H9 (cell line): ENCODE data around the gene WNT3. TPM values are rescaled to one million over a fixed set of nuclear protein-coding genes. Genes with fewer than 3 reads are reported as not detected.

Source experiments
- DNase-seq: peaks from one replicate; pipeline ENCODE4 v3.0.0-alpha.2; 2017
- H2AFZ ChIP-seq: one replicate; pipeline ENCODE4 v1.6.1; 2013; ENCODE audit warnings: mild to moderate bottlenecking, low read length, control low read depth, moderate library complexity
- H2AK5ac ChIP-seq: 2 replicates; pipeline ENCODE4 v1.6.1; 2013; ENCODE audit warnings: low read length, control low read depth, mixed read lengths; ENCODE audit not compliant: insufficient read length
- H2BK120ac ChIP-seq: one replicate; pipeline ENCODE4 v1.6.1; 2013; ENCODE audit warnings: low read depth, mild to moderate bottlenecking, low read length, control low read depth, inconsistent platforms; ENCODE audit not compliant: poor library complexity, severe bottlenecking
- H2BK12ac ChIP-seq: 2 replicates; pipeline ENCODE4 v1.6.1; 2013; ENCODE audit warnings: low read length, control low read depth, mixed read lengths, low read depth; ENCODE audit not compliant: insufficient read length
- H2BK15ac ChIP-seq: 2 replicates; pipeline ENCODE4 v1.6.1; 2013; ENCODE audit warnings: low read depth, low read length, control low read depth
- H2BK20ac ChIP-seq: one replicate; pipeline ENCODE4 v1.6.1; 2013; ENCODE audit warnings: low read depth, mild to moderate bottlenecking, low read length, control low read depth, inconsistent platforms; ENCODE audit not compliant: poor library complexity, severe bottlenecking
- H2BK5ac ChIP-seq: 2 replicates; pipeline ENCODE4 v1.6.1; 2013; ENCODE audit warnings: low read length, control low read depth, mixed read lengths; ENCODE audit not compliant: insufficient read length
- H3K14ac ChIP-seq: 2 replicates; pipeline ENCODE4 v1.6.1; 2013; ENCODE audit warnings: low read length, control low read depth; ENCODE audit not compliant: insufficient read depth
- H3K18ac ChIP-seq: 2 replicates; pipeline ENCODE4 v1.6.1; 2013; ENCODE audit warnings: low read depth, mild to moderate bottlenecking, mixed read lengths, low read length, control low read depth; ENCODE audit not compliant: insufficient read length
- H3K23ac ChIP-seq: 2 replicates; pipeline ENCODE4 v1.6.1; 2013; ENCODE audit warnings: low read length, control low read depth, mixed read lengths, low read depth; ENCODE audit not compliant: insufficient read length
- H3K23me2 ChIP-seq: 2 replicates; pipeline ENCODE4 v1.6.1; 2013; ENCODE audit warnings: low read depth, mild to moderate bottlenecking, mixed read lengths, low read length, control low read depth; ENCODE audit not compliant: insufficient read length, poor library complexity, severe bottlenecking
- H3K27ac ChIP-seq: 2 replicates; pipeline ENCODE4 v1.5.1; 2013; ENCODE audit warnings: low read length, control low read depth, mixed read lengths, low read depth; ENCODE audit not compliant: insufficient read length
- H3K27me3 ChIP-seq: 2 replicates; pipeline ENCODE4 v1.6.1; 2013; ENCODE audit warnings: low read length, control low read depth, inconsistent platforms; ENCODE audit not compliant: insufficient read depth
- H3K4ac ChIP-seq: 2 replicates; pipeline ENCODE4 v1.6.1; 2013; ENCODE audit warnings: low read depth, mild to moderate bottlenecking, control low read depth, inconsistent platforms, low read length, moderate library complexity
- H3K4me1 ChIP-seq: 2 replicates; pipeline ENCODE4 v1.6.1; 2013; ENCODE audit warnings: low read length, control low read depth, inconsistent platforms; ENCODE audit not compliant: insufficient read depth
- H3K4me2 ChIP-seq: 2 replicates; pipeline ENCODE4 v1.6.1; 2013; ENCODE audit warnings: low read length, control low read depth, mixed read lengths; ENCODE audit not compliant: insufficient read length, insufficient read depth
- H3K56ac ChIP-seq: 2 replicates; pipeline ENCODE4 v1.6.1; 2013; ENCODE audit warnings: low read depth, mild to moderate bottlenecking, mixed read lengths, low read length, control low read depth; ENCODE audit not compliant: insufficient read length
- H3K79me1 ChIP-seq: 2 replicates; pipeline ENCODE4 v1.6.1; 2013; ENCODE audit warnings: low read depth, mild to moderate bottlenecking, moderate library complexity, low read length, control low read depth, inconsistent platforms; ENCODE audit not compliant: insufficient read depth, poor library complexity, severe bottlenecking
- H3K79me2 ChIP-seq: 2 replicates; pipeline ENCODE4 v1.6.1; 2013; ENCODE audit warnings: low read length, control low read depth, inconsistent platforms; ENCODE audit not compliant: insufficient read depth
- H3K9ac ChIP-seq: 2 replicates; pipeline ENCODE4 v1.6.1; 2013; ENCODE audit warnings: low read length, control low read depth, mixed read lengths; ENCODE audit not compliant: insufficient read length; ENCODE audit errors: extremely low read depth
- H3K9me3 ChIP-seq: one replicate; pipeline ENCODE4 v1.6.1; 2013; ENCODE audit warnings: low read depth, low read length, inconsistent platforms; ENCODE audit not compliant: control insufficient read depth
- H3T11ph ChIP-seq: one replicate; pipeline ENCODE4 v1.6.1; 2013; ENCODE audit warnings: mild to moderate bottlenecking, low read length, control low read depth, inconsistent platforms
- H4K20me1 ChIP-seq: one replicate; pipeline ENCODE4 v1.6.1; 2013; ENCODE audit not compliant: control insufficient read depth, insufficient read length, insufficient read depth
- H4K5ac ChIP-seq: 2 replicates; pipeline ENCODE4 v1.6.1; 2013; ENCODE audit warnings: low read depth, mild to moderate bottlenecking, mixed read lengths, low read length, control low read depth; ENCODE audit not compliant: insufficient read length
- H4K8ac ChIP-seq: replicated peaks from 2 replicates; pipeline ENCODE4 v1.6.1; 2013; ENCODE audit warnings: low read length, control low read depth, mixed read lengths, low read depth; ENCODE audit not compliant: insufficient read length
- H4K91ac ChIP-seq: 2 replicates; pipeline ENCODE4 v1.6.1; 2013; ENCODE audit warnings: low read depth, mild to moderate bottlenecking, moderate library complexity, mixed read lengths, low read length, control low read depth; ENCODE audit not compliant: insufficient read length
- H3K27ac Mint-ChIP-seq, 3 experiments: 2 replicates in 2 of 3; 3 replicates in 1 of 3; pipeline ENCODE4 v1.8.0; 2020 to 2021; ENCODE audit warnings: mixed read lengths in 3 of 3, mild to moderate bottlenecking in 1 of 3, moderate library complexity in 1 of 3
- H3K27me3 Mint-ChIP-seq: 2 replicates; pipeline ENCODE4 v1.8.0; 2021; ENCODE audit warnings: low read depth, mild to moderate bottlenecking, moderate library complexity, mixed read lengths
- H3K36me3 Mint-ChIP-seq, 3 experiments: 2 replicates in 2 of 3; 3 replicates in 1 of 3; pipeline ENCODE4 v1.8.0; 2020 to 2021; ENCODE audit warnings: low read depth in 3 of 3, mixed read lengths in 3 of 3; ENCODE audit not compliant: insufficient read depth in 1 of 3
- H3K4me1 Mint-ChIP-seq, 2 experiments: 2 replicates each; pipeline ENCODE4 v1.8.0; 2020; ENCODE audit warnings: mixed read lengths in 2 of 2
- H3K4me3 Mint-ChIP-seq, 2 experiments: 2 replicates in 1 of 2; 3 replicates in 1 of 2; pipeline ENCODE4 v1.8.0; 2020 to 2021; ENCODE audit warnings: mild to moderate bottlenecking in 2 of 2, mixed read lengths in 2 of 2, moderate library complexity in 1 of 2
- H3K9me3 Mint-ChIP-seq, 2 experiments: 2 replicates in 1 of 2; 3 replicates in 1 of 2; pipeline ENCODE4 v1.8.0; 2020; ENCODE audit warnings: mild to moderate bottlenecking in 2 of 2, mixed read lengths in 2 of 2, moderate library complexity in 1 of 2
- CTCF ChIP-seq: fragments of 200-600 bp; sonication (generic); conservative IDR thresholded peaks from 3 replicates; pipeline ENCODE4 v1.8.0; 2021; ENCODE audit warnings: antibody characterized with exemption, mild to moderate bottlenecking
- WGBS: extraction: QIAGEN DNeasy Blood & Tissue Kit; methylation state at CpG from one replicate; pipeline ENCODE4 v1.1.7; 2013; ENCODE audit warnings: missing lambda C conversion rate, low lambda C conversion rate, mixed read lengths; ENCODE audit not compliant: insufficient read length; ENCODE audit errors: extremely low coverage; 5-methylcytosine and 5-hydroxymethylcytosine counted together
- total RNA-seq: library from RNA; stranded (reverse); gene quantifications from 2 replicates; pipeline ENCODE4 v1.2.1, GENCODE V29; 2021

The WNT3 gene
- total RNA-seq, 1 experiment from 2014 or later: 22.4 TPM

- Histone ChIP-seq H2BK20ac (no peak overlapping the region), H4K8ac (no peak overlapping the region), H3K23ac (no peak overlapping the region), H2BK15ac (no peak overlapping the region), H3K9ac (no peak overlapping the region), H3K27ac (no peak overlapping the region), H3T11ph (no peak overlapping the region), H3K27me3 (no peaks in the 10 kb centered on the region), H4K20me1 (no peaks in the 10 kb centered on the region), H3K4me2 (no peak overlapping the region), H3K18ac (no peak overlapping the region), H3K4me1 (no peaks in the 10 kb centered on the region), H3K79me2 (no peaks in the 10 kb centered on the region), H2AK5ac (no peak overlapping the region), H2BK12ac (no peak overlapping the region), H3K56ac (no peak overlapping the region), H3K23me2 (no peaks in the 10 kb centered on the region), H2BK120ac (no peak overlapping the region), H2AFZ (no peak overlapping the region), H2BK5ac (no peak overlapping the region), H3K14ac (no peak overlapping the region), H4K5ac (no peak overlapping the region), H4K91ac (no peak overlapping the region), H3K9me3 (no peaks in the 10 kb centered on the region), H3K79me1 (no peaks in the 10 kb centered on the region), H3K4ac (no peak overlapping the region)
- H3K27ac Mint-ChIP-seq: no peak overlapping the region
- peaks cover 0 to 5% of the 10 kb centered on the region in 2 experiments; a peak in 3 of 5 replicates for H3K9me3 Mint-ChIP-seq
- H3K4me1 Mint-ChIP-seq: no peaks in the 10 kb centered on the region; a peak in 1 of 4 replicates
- no peak for DNase-seq
- WGBS: no CpG with 5 or more reads among the region's 7 CpGs
- H3K27me3 Mint-ChIP-seq: no peaks in the 10 kb centered on the region; the same call in 1 of the 2 replicates
- H3K36me3 Mint-ChIP-seq: peaks cover 0 to 35% (median 0%) of the 10 kb centered on the region in 3 experiments; a peak in 2 of 7 replicates
- TF ChIP-seq CTCF: no peak
- no peak overlapping the region for H3K4me3 Mint-ChIP-seq
These were observed 15.7 kb downstream of the WNT3 start for GRCh38 chr17:46802800-46803199.
